Femur (tissue), 1 donor: ENCODE results near the gene CIB4.

Source experiments
- DNase-seq: peaks from one replicate; pipeline ENCODE4 v3.0.0-alpha.2; 2017

CIB4 gene

GRCh38 chr2:26639685-26640243 lies 1.4 kb downstream of the CIB4 start:
- no peak for DNase-seq

GRCh38 chr2:26637811-26638310 lies 3.3 kb downstream of the CIB4 start:
- no peak for DNase-seq

- no peak for DNase-seq
These were observed 4.2 kb downstream of the CIB4 start for GRCh38 chr2:26636935-26637334.

GRCh38 chr2:26635401-26635800 lies 5.8 kb downstream of the CIB4 start:
- no peak for DNase-seq

GRCh38 chr2:26634636-26635230 lies 6.4 kb downstream of the CIB4 start:
- DNase-seq = no peak

- no peak for DNase-seq
These were observed 7.1 kb downstream of the CIB4 start for GRCh38 chr2:26633993-26634595.

- DNase-seq = no peak
These were observed 7.7 kb downstream of the CIB4 start for GRCh38 chr2:26633351-26633945.

- DNase-seq = no peak
These were observed 8.5 kb downstream of the CIB4 start for GRCh38 chr2:26632624-26633185.

- no peak for DNase-seq
These were observed 9.6 kb downstream of the CIB4 start for GRCh38 chr2:26631401-26632170.

GRCh38 chr2:26630669-26631360 lies 10.4 kb downstream of the CIB4 start:
- no peak for DNase-seq

- DNase-seq = no peak
These were observed 10.9 kb downstream of the CIB4 start for GRCh38 chr2:26630235-26630634.

- no peak for DNase-seq
These were observed 11.4 kb downstream of the CIB4 start for GRCh38 chr2:26629751-26630150.

- DNase-seq = no peak
These were observed 11.9 kb downstream of the CIB4 start for GRCh38 chr2:26629346-26629630.

- no peak for DNase-seq
These were observed 12.4 kb downstream of the CIB4 start for GRCh38 chr2:26628561-26629345.

- DNase-seq = peak; percentile 11
These were observed 13.6 kb downstream of the CIB4 start for GRCh38 chr2:26627350-26628105.

GRCh38 chr2:26626606-26627005 lies 14.6 kb downstream of the CIB4 start:
- DNase-seq = no peak

- peak; percentile 17 for DNase-seq
These were observed 17.3 kb downstream of the CIB4 start for GRCh38 chr2:26623541-26624495.

GRCh38 chr2:26621469-26622199 lies 19.5 kb downstream of the CIB4 start:
- DNase-seq = no peak

- DNase-seq = no peak
These were observed 21.0 kb downstream of the CIB4 start for GRCh38 chr2:26620031-26620605.
